B cell (primary cell): ENCODE results near the gene LAMA1.

Experiments
- EZH2 ChIP-seq: IDR thresholded peaks from 2 replicates; pipeline ENCODE4 v1.6.1; 2012; ENCODE audit warnings: borderline replicate concordance, low read depth, mild to moderate bottlenecking, moderate library complexity, low read length; ENCODE audit not compliant: insufficient read depth, poor library complexity, severe bottlenecking
- TF ChIP-seq, protein P1 (sequence below): fragments of 200-600 bp; IDR thresholded peaks from one replicate; pipeline ENCODE4 v1.8.0; 2022; ENCODE audit warnings: antibody characterized with exemption, mild to moderate bottlenecking

DNA sequence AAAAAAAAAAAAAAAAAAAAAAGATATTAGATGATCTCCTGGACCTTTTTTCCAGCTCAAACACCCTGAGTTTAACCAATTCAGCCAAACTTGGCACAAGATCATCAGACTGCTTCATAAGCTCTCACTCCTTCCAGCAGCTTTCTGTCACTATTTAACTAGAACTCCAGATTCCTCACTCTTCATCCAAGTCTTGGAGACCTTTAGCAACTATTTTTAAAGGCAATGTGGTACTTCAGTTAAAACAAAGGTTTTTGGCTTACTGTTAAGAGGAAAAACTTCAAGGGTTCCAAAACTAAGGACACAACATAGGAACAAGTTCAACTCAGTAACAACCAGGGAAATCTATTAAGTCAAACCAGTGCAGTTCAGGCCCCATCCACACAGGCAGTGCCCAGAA, 23.2 kb downstream of the LAMA1 start:
- TF ChIP-seq, protein P1, sequence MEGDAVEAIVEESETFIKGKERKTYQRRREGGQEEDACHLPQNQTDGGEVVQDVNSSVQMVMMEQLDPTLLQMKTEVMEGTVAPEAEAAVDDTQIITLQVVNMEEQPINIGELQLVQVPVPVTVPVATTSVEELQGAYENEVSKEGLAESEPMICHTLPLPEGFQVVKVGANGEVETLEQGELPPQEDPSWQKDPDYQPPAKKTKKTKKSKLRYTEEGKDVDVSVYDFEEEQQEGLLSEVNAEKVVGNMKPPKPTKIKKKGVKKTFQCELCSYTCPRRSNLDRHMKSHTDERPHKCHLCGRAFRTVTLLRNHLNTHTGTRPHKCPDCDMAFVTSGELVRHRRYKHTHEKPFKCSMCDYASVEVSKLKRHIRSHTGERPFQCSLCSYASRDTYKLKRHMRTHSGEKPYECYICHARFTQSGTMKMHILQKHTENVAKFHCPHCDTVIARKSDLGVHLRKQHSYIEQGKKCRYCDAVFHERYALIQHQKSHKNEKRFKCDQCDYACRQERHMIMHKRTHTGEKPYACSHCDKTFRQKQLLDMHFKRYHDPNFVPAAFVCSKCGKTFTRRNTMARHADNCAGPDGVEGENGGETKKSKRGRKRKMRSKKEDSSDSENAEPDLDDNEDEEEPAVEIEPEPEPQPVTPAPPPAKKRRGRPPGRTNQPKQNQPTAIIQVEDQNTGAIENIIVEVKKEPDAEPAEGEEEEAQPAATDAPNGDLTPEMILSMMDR = no peak
- TF ChIP-seq EZH2 = no peak
